Stimulated activated naive CD8-positive, alpha-beta T cell treated with anti-CD3 and anti-CD28 coated beads, Interleukin-15, Interleukin-2, amounts not matched to agents 100 ng/mL and 50 ng/mL, for 24 hours (primary cell): Measurements from ENCODE around the gene ABLIM2.

Experiments
- H3K27ac Mint-ChIP-seq: one replicate; pipeline ENCODE4 v1.8.0; 2021; ENCODE audit warnings: mild to moderate bottlenecking, mixed read lengths
- H3K27me3 Mint-ChIP-seq: one replicate; pipeline ENCODE4 v1.8.0; 2021; ENCODE audit warnings: mixed read lengths
- H3K36me3 Mint-ChIP-seq: one replicate; pipeline ENCODE4 v1.8.0; 2021; ENCODE audit warnings: low read depth, mixed read lengths
- H3K4me1 Mint-ChIP-seq: one replicate; pipeline ENCODE4 v1.8.0; 2021; ENCODE audit warnings: low read depth, mixed read lengths
- H3K4me3 Mint-ChIP-seq: one replicate; pipeline ENCODE4 v1.8.0; 2021; ENCODE audit warnings: mild to moderate bottlenecking, mixed read lengths
- H3K9me3 Mint-ChIP-seq: one replicate; pipeline ENCODE4 v1.8.0; 2021; ENCODE audit warnings: mixed read lengths

ABLIM2 gene

GRCh38 chr4:8097141-8097541 is 61.5 kb downstream of the ABLIM2 start:
- H3K36me3 Mint-ChIP-seq, result peaks cover 15% of the 10 kb centered on the region
- no peaks in the 10 kb centered on the region for H3K27me3 Mint-ChIP-seq
- H3K4me1 Mint-ChIP-seq, result no peaks in the 10 kb centered on the region
- no peak overlapping the region for H3K27ac Mint-ChIP-seq
- peaks cover 21% of the 10 kb centered on the region for H3K9me3 Mint-ChIP-seq
- no peak overlapping the region for H3K4me3 Mint-ChIP-seq

DNA sequence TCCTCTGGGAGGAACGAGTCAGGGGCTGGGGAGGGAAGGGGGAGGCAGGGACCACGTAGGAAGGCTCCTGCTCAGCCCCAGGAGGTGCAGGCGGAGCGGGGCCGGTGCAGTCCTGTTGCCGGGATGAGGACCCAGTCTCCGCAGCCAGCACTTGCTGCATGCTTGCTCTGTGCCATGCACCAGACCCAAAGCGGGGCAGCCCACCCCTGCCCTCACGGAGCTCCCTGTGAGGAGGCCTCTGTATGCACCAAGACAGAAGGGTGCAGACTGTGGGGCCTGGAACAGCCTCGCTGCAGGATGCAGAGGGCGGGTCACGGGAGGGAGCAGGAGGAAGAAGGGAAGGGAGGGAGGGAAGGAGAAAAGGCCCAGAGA is 61.9 kb downstream of the ABLIM2 start:
- Mint-ChIP-seq H3K27ac (no peak overlapping the region), H3K36me3 (peaks cover 15% of the 10 kb centered on the region), H3K4me1 (no peaks in the 10 kb centered on the region), H3K27me3 (no peaks in the 10 kb centered on the region), H3K4me3 (no peak overlapping the region), H3K9me3 (peaks cover 21% of the 10 kb centered on the region)

DNA sequence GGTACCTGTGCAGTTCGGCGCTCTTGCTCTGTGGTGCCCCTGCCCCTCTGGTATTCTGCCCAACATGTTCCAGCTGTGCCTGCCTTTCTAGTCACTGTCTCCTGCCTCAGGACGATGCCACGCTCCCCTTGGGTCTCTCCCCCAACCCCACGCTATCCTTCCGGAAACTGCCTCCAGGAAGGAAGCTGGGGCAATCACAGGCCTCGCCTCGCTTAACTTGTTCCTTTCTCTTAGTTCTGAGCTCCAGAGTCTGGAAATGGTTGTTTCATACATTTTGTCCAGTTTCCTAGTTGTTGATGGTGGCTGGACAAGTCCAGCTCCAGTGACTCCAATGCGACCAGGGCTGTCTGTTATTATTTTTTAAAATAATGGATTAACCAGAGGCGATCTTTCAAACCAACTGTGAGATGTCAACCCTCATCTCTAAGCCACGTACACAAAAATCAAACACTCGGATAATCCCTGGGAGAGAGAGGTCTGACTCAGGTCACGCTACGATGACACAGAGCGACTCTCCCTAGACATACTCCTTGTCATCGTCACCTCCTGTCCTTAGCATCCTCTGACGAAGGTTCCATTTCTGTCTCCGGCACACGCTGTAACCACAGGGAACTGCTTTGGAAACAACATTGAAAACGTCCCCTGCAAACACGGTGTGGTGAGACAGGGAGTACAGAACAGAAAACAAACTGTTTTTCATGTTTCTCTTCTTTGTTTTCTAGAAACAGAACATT is 62.5 kb downstream of the ABLIM2 start:
- Mint-ChIP-seq H3K4me3 (no peak overlapping the region), H3K36me3 (peaks cover 15% of the 10 kb centered on the region), H3K27me3 (no peaks in the 10 kb centered on the region), H3K9me3 (peaks cover 21% of the 10 kb centered on the region), H3K4me1 (no peaks in the 10 kb centered on the region), H3K27ac (no peak overlapping the region)

GRCh38 chr4:8093587-8094274 is 64.9 kb downstream of the ABLIM2 start:
- no peak overlapping the region for H3K27ac Mint-ChIP-seq
- H3K4me1 Mint-ChIP-seq, result peaks cover 10% of the 10 kb centered on the region
- no peak overlapping the region for H3K4me3 Mint-ChIP-seq
- H3K36me3 Mint-ChIP-seq, result peaks cover 15% of the 10 kb centered on the region
- H3K9me3 Mint-ChIP-seq, result peaks cover 21% of the 10 kb centered on the region
- H3K27me3 Mint-ChIP-seq, result no peaks in the 10 kb centered on the region

DNA sequence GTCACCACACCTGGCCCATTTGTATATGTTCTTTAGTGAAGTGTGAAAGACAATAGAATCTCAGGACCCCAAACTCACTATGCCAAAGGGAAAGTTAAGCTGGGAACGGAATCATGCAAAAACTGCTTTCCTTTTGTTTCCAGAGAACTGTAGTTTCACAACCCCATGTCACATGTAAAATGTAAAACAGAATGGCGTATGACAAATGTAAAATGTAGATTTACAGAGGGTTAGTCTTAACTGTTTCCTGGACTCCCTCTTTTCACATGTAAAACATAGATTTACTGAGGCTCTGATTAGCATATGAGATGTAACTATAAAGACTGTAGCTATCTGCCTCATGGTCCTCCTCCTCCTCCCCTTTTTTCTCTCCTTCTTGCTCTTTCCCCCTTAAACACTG is 66.3 kb downstream of the ABLIM2 start:
- Mint-ChIP-seq H3K9me3 (peaks cover 21% of the 10 kb centered on the region), H3K4me3 (no peak overlapping the region), H3K27ac (no peak overlapping the region), H3K36me3 (peaks cover 15% of the 10 kb centered on the region), H3K27me3 (no peaks in the 10 kb centered on the region), H3K4me1 (peaks cover 10% of the 10 kb centered on the region)

GRCh38 chr4:8090744-8091301 is 67.8 kb downstream of the ABLIM2 start:
- H3K27ac Mint-ChIP-seq, result no peak overlapping the region
- no peak overlapping the region for H3K4me3 Mint-ChIP-seq
- peaks cover 10% of the 10 kb centered on the region for H3K4me1 Mint-ChIP-seq
- peaks cover 14% of the 10 kb centered on the region for H3K36me3 Mint-ChIP-seq
- H3K27me3 Mint-ChIP-seq, result no peaks in the 10 kb centered on the region
- peaks cover 18% of the 10 kb centered on the region for H3K9me3 Mint-ChIP-seq

DNA sequence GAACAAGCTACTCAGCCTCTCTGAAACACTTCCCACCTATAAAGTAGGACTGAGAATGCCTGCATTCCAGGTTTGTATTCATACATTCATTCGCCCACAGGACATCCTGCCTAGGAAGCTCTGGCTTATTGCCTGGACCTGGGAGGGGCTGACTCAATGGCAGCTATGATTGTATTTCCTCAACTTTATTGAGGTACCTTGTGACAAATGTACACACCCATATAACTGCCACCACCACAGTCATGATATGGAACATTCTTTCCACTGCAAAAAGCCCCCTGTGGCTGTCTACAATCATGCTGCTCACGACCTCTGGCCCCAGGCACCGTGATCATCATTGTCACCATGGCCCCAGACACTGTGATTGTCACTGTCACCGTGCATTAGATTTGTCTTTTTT is 68.3 kb downstream of the ABLIM2 start:
- H3K27me3 Mint-ChIP-seq, result no peaks in the 10 kb centered on the region
- no peak overlapping the region for H3K4me3 Mint-ChIP-seq
- H3K9me3 Mint-ChIP-seq, result peaks cover 14% of the 10 kb centered on the region
- H3K4me1 Mint-ChIP-seq, result peaks cover 10% of the 10 kb centered on the region
- peaks cover 11% of the 10 kb centered on the region for H3K36me3 Mint-ChIP-seq
- no peak overlapping the region for H3K27ac Mint-ChIP-seq

DNA sequence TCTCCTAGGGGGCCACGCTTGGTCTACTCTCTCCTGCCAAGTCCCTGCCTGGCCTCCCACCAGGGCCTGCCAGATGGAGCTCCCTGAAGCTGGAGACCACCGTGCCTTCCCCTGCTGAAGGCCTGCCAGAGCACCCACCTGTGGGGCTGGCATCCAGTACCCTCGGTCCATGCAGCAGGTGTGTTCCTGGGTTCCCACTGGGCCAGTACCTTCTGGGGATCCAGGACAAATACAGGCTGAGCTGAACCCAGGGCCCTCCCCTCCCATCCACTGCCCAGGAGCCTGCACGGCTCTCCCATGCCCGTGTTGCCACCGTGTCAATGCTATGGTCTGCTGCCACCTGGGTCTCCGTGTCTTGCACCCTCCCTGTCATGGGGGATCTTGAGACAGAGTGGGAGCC is 68.8 kb downstream of the ABLIM2 start:
- H3K27me3 Mint-ChIP-seq, result no peaks in the 10 kb centered on the region
- H3K27ac Mint-ChIP-seq, result no peak overlapping the region
- H3K4me1 Mint-ChIP-seq, result peaks cover 10% of the 10 kb centered on the region
- peaks cover 11% of the 10 kb centered on the region for H3K36me3 Mint-ChIP-seq
- H3K4me3 Mint-ChIP-seq, result no peak overlapping the region
- H3K9me3 Mint-ChIP-seq, result peaks cover 14% of the 10 kb centered on the region

DNA sequence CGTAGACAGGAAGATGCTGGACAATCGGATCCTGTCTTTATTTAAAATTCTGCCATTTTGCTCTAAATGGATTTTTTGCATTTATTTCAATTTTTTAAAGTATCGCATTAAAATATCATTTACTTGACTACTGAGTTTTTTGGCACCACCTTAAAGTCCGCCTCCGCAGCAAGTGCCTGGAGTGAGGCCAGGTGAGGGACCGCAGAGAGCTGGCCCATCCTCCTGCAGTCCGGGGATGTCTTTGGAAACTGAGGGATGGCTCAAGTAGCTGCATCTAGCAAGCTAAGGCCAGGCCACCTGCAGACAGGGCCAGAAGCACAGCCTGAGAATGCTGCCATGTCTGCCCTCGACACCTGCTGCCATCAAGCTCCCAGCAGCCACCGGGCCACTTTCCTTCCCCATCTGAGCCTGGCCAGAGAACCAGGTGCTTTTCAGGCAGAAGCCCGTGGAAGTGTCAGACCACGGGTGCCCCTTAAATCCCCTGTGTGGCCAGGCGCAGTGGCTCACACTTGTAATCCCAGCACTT is 69.6 kb downstream of the ABLIM2 start:
- no peak overlapping the region for H3K27ac Mint-ChIP-seq
- H3K27me3 Mint-ChIP-seq, result no peaks in the 10 kb centered on the region
- no peak overlapping the region for H3K4me3 Mint-ChIP-seq
- H3K9me3 Mint-ChIP-seq, result peaks cover 10% of the 10 kb centered on the region
- H3K4me1 Mint-ChIP-seq, result peaks cover 10% of the 10 kb centered on the region
- peaks cover 8% of the 10 kb centered on the region for H3K36me3 Mint-ChIP-seq

- H3K27ac Mint-ChIP-seq, result no peak overlapping the region
Observed at GRCh38 chr4:8087921-8088495, 70.6 kb downstream of the ABLIM2 start.

GRCh38 chr4:8086783-8087445 is 71.7 kb downstream of the ABLIM2 start:
- peaks cover 10% of the 10 kb centered on the region for H3K4me1 Mint-ChIP-seq
- no peaks in the 10 kb centered on the region for H3K27me3 Mint-ChIP-seq
- H3K9me3 Mint-ChIP-seq, result no peaks in the 10 kb centered on the region
- H3K36me3 Mint-ChIP-seq, result no peaks in the 10 kb centered on the region
- H3K4me3 Mint-ChIP-seq, result no peak overlapping the region
- H3K27ac Mint-ChIP-seq, result no peak overlapping the region

More at GRCh38 chr4:8087921-8088495, 70.6 kb downstream of the ABLIM2 start:
- Mint-ChIP-seq H3K4me3 (no peak overlapping the region), H3K27me3 (no peaks in the 10 kb centered on the region), H3K36me3 (no peaks in the 10 kb centered on the region), H3K9me3 (no peaks in the 10 kb centered on the region), H3K4me1 (peaks cover 10% of the 10 kb centered on the region)

- H3K27ac Mint-ChIP-seq, result no peak overlapping the region
- H3K9me3 Mint-ChIP-seq, result no peaks in the 10 kb centered on the region
- peaks cover 6% of the 10 kb centered on the region for H3K4me1 Mint-ChIP-seq
- H3K27me3 Mint-ChIP-seq, result no peaks in the 10 kb centered on the region
- no peaks in the 10 kb centered on the region for H3K36me3 Mint-ChIP-seq
- no peak overlapping the region for H3K4me3 Mint-ChIP-seq
Observed at GRCh38 chr4:8085491-8086117, 73.0 kb downstream of the ABLIM2 start.

DNA sequence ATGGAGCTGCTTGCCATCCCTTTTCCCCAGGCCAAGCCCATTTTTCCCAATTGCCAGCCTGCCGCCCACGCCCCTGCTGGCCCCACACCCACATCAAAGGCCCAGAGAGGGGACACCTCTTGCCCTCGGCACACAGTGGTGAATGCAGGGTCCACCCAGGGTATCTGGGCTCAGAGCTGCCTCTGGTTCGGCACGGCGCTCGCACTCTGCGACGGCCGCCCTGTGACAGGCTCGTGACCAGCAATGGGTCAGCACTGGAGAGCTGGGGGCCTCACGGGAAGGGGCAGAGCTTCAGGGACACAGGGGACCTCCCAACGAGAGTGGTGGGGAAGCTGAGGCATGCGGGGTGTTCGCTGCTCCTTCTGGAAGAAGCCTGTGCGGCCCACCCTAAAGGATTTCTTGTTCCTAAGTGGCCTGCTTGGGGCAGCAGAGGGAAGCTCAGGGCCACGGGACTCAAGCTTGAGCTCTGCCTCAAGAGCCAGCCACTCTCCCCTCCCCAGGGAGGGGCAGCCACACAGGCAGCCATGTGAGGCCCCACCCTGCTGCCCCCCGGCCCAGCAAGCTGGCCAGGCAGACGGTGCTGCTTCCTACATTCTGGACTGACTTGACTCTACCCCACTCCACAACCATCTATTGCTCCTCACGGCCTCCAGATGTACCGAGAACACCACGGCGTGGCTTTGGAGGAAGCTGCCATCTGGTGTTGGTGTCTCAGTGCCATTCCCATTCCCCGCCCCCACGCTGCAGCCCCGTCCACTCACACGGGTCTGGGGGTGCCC is 73.7 kb downstream of the ABLIM2 start:
- no peaks in the 10 kb centered on the region for H3K9me3 Mint-ChIP-seq
- H3K36me3 Mint-ChIP-seq, result no peaks in the 10 kb centered on the region
- H3K4me3 Mint-ChIP-seq, result no peak overlapping the region
- H3K27me3 Mint-ChIP-seq, result no peaks in the 10 kb centered on the region
- H3K27ac Mint-ChIP-seq, result no peak overlapping the region
- no peaks in the 10 kb centered on the region for H3K4me1 Mint-ChIP-seq
